HepG2 (cell line): ENCODE measurements around the gene MAP3K8. TPM values are rescaled to one million over a fixed set of nuclear protein-coding genes. Genes with fewer than 3 reads are reported as not detected.

ENCODE experiments used
- ARID5B ChIP-seq: IDR thresholded peaks from 2 replicates; pipeline ENCODE4 v1.4.0; 2020; ENCODE audit warnings: mild to moderate bottlenecking, missing genetic modification reagents
- BCL3 ChIP-seq: sonication (generic); formaldehyde crosslinking; IDR thresholded peaks from 2 replicates; pipeline ENCODE4 v1.5.1; 2020; ENCODE audit warnings: mild to moderate bottlenecking, missing genetic modification reagents, moderate library complexity
- CEBPG ChIP-seq: IDR thresholded peaks from 2 replicates; pipeline ENCODE4 v1.6.1; 2016
- CSRNP1 ChIP-seq: sonication (generic); formaldehyde crosslinking; IDR thresholded peaks from 2 replicates; pipeline ENCODE4 v1.8.1; 2023; ENCODE audit warnings: mild to moderate bottlenecking, missing genetic modification reagents
- EZH2 ChIP-seq: conservative IDR thresholded peaks from 2 replicates; pipeline ENCODE4 v1.6.1; 2012; ENCODE audit warnings: mild to moderate bottlenecking, low read depth, low read length, moderate library complexity
- MED1 ChIP-seq: sonication (generic); formaldehyde crosslinking; IDR thresholded peaks from 2 replicates; pipeline ENCODE4 v1.4.0; 2020; ENCODE audit warnings: missing genetic modification reagents
- MTA1 ChIP-seq: sonication (generic); formaldehyde crosslinking; IDR thresholded peaks from 2 replicates; pipeline ENCODE4 v1.4.0; 2020; ENCODE audit warnings: missing genetic modification reagents, mild to moderate bottlenecking, borderline replicate concordance
- NCOA2 ChIP-seq: sonication (generic); formaldehyde crosslinking; IDR thresholded peaks from 2 replicates; pipeline ENCODE4 v1.8.0; 2022; ENCODE audit warnings: inconsistent platforms
- NFKBIZ ChIP-seq: IDR thresholded peaks from 2 replicates; pipeline ENCODE4 v1.6.1; 2018; ENCODE audit warnings: missing genetic modification reagents, missing compliant biosample characterization
- NONO ChIP-seq, 2 experiments: fragments of 450-650 bp in 1 of 2; sonication (generic) in 1 of 2; formaldehyde crosslinking in 1 of 2; IDR thresholded peaks in 1 of 2; conservative IDR thresholded peaks in 1 of 2; 2 replicates each; pipeline versions ENCODE4 v1.6.1 to v1.8.0; 2017 to 2022; ENCODE audit warnings: mild to moderate bottlenecking in 1 of 2, missing genetic modification reagents in 1 of 2, moderate library complexity in 1 of 2
- NR0B2 ChIP-seq: sonication (generic); formaldehyde crosslinking; IDR thresholded peaks from 2 replicates; pipeline ENCODE4 v1.4.0; 2020; ENCODE audit warnings: mild to moderate bottlenecking, missing genetic modification reagents
- PHF21A ChIP-seq: sonication (generic); formaldehyde crosslinking; IDR thresholded peaks from 2 replicates; pipeline ENCODE4 v1.5.0; 2020; ENCODE audit warnings: mild to moderate bottlenecking, missing genetic modification reagents
- RARA ChIP-seq: IDR thresholded peaks from 2 replicates; pipeline ENCODE4 v1.6.1; 2016; ENCODE audit warnings: missing genetic modification reagents, missing compliant biosample characterization
- RFX1 ChIP-seq: fragments of 450-650 bp; IDR thresholded peaks from 2 replicates; pipeline ENCODE4 v1.6.1; 2017
- SAFB2 ChIP-seq: sonication (generic); formaldehyde crosslinking; IDR thresholded peaks from 2 replicates; pipeline ENCODE4 v1.5.1; 2020; ENCODE audit warnings: missing genetic modification reagents, low read depth, mild to moderate bottlenecking, borderline replicate concordance
- SATB2 ChIP-seq: sonication (generic); formaldehyde crosslinking; IDR thresholded peaks from 2 replicates; pipeline ENCODE4 v1.5.0; 2020; ENCODE audit warnings: missing genetic modification reagents
- WIZ ChIP-seq: sonication (generic); formaldehyde crosslinking; IDR thresholded peaks from 2 replicates; pipeline ENCODE4 v1.5.1; 2020; ENCODE audit warnings: mild to moderate bottlenecking, missing genetic modification reagents
- ZBTB20 ChIP-seq: sonication (generic); formaldehyde crosslinking; IDR thresholded peaks from 2 replicates; pipeline ENCODE4 v1.8.1; 2023; ENCODE audit warnings: missing genetic modification reagents, low read depth, mild to moderate bottlenecking, borderline replicate concordance
- ZFX ChIP-seq: sonication (generic); formaldehyde crosslinking; IDR thresholded peaks from 2 replicates; pipeline ENCODE4 v1.4.0; 2020; ENCODE audit warnings: mild to moderate bottlenecking, low read depth, missing genetic modification reagents, moderate library complexity
- ZNF20 ChIP-seq: sonication (generic); formaldehyde crosslinking; IDR thresholded peaks from 2 replicates; pipeline ENCODE4 v1.4.0; 2020; ENCODE audit warnings: mild to moderate bottlenecking, moderate library complexity, missing genetic modification reagents
- ZNF335 ChIP-seq: sonication (generic); formaldehyde crosslinking; IDR thresholded peaks from 2 replicates; pipeline ENCODE4 v1.4.0; 2020; ENCODE audit warnings: missing genetic modification reagents
- ZNF577 ChIP-seq: sonication (generic); formaldehyde crosslinking; IDR thresholded peaks from 2 replicates; pipeline ENCODE4 v1.4.0; 2020; ENCODE audit warnings: mild to moderate bottlenecking, low read depth, missing genetic modification reagents, borderline replicate concordance
- ZNF616 ChIP-seq: sonication (generic); formaldehyde crosslinking; IDR thresholded peaks from 2 replicates; pipeline ENCODE4 v1.5.0; 2020; ENCODE audit warnings: low read depth, mild to moderate bottlenecking, missing genetic modification reagents
- ZNF644 ChIP-seq: IDR thresholded peaks from 2 replicates; pipeline ENCODE4 v1.6.1; 2016; ENCODE audit warnings: low read depth
- polyA plus RNA-seq, 8 experiments: library from polyadenylated mRNA; depleted of rRNA in 3 of 8; stranded (reverse) in 7 of 8; unstranded in 1 of 8; fragments of >200 nt; fragmentation: Illumina TruSeq in 4 of 8; extraction: Trizol in 4 of 8; gene quantifications; 2 replicates each; pipeline versions ENCODE4 v1.2.1 to v1.2.3, GENCODE V29; 2011 to 2016; ENCODE audit warnings: low read depth in 4 of 8, missing spikeins in 1 of 8, mixed read lengths in 1 of 8; ENCODE audit not compliant: insufficient read depth in 1 of 8
- total RNA-seq, 5 experiments: library from RNA; depleted of rRNA; stranded (reverse); fragments of >200 nt; fragmentation: Illumina TruSeq; extraction: Trizol; gene quantifications; 2 replicates each; pipeline ENCODE4 v1.2.3, GENCODE V29; 2016; ENCODE audit warnings: low read depth in 1 of 5

MAP3K8 gene
- total and polyA plus RNA-seq, 2 of the 13 experiments (the other 11 are each of a cell fraction or from before 2014, with no cell fraction given) = 19.3 to 37.9 TPM

- TF ChIP-seq WIZ (CRISPR knock-in tag) (no peak), ZNF616 (CRISPR knock-in tag) (no peak), NCOA2 (CRISPR knock-in tag) (no peak), ZNF644 (CRISPR knock-in tag) (no peak), ARID5B (CRISPR knock-in tag) (no peak), CSRNP1 (CRISPR knock-in tag) (no peak), SAFB2 (no peak), SATB2 (CRISPR knock-in tag) (no peak), MED1 (CRISPR knock-in tag) (peak; percentile 68), RFX1 (no peak), NR0B2 (no peak), NONO (IDR thresholded peaks at IDR 0.05) (no peak), NONO (CRISPR knock-in tag; conservative IDR thresholded peaks at IDR 0.05) (no peak), BCL3 (no peak), PHF21A (CRISPR knock-in tag) (no peak; the same call in 1 of the 2 replicates), ZFX (CRISPR knock-in tag) (0 out of 2 replicates have a peak, but pooled peaks have one; percentile 27), MTA1 (CRISPR knock-in tag) (no peak), EZH2 (no peak), RARA (CRISPR knock-in tag) (peak; percentile 67), ZBTB20 (CRISPR knock-in tag) (no peak), CEBPG (CRISPR knock-in tag) (peak; percentile 77), ZNF577 (no peak), ZNF335 (CRISPR knock-in tag) (no peak), NFKBIZ (CRISPR knock-in tag) (no peak), ZNF20 (CRISPR knock-in tag) (no peak)
Observed at GRCh38 chr10:30503700-30504266, 69.8 kb downstream of the MAP3K8 start (continued).
